ENCODE results near the gene ACO2.

DNA sequence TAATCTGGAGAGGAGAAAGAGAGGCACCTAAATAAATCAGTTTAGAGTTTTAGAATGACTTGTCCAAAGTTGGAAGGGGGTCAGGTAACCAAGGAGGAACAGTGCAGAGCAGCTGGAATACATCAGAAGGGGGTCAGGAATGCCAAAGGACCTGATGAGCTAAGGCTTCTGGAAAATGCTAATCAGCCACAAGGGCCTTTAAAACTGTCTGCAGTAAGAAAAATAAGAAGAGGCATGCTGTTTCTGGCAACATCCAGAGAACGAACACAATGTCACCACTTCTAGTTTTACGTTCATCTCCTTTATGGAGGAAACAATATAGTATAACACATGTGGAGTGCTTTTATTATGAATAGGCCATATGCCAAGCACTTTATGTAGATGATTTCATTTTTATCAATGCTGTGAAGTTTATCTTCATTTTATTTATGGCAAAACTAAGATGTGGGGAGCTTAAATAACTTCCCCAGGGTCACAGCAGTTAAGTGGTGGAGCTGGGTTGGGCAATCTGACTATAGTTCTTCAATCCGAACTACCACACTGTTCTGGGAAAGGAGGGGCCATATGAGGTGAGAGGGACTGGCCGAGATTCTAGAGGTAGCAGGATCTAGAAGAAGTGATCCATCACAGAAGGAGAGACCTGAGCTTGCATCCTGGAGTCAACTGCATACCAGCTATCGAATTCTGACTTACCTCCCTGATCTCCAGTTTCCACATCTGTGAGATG lies 22.6 kb downstream of the ACO2 start:
- TF ChIP-seq, protein P1, sequence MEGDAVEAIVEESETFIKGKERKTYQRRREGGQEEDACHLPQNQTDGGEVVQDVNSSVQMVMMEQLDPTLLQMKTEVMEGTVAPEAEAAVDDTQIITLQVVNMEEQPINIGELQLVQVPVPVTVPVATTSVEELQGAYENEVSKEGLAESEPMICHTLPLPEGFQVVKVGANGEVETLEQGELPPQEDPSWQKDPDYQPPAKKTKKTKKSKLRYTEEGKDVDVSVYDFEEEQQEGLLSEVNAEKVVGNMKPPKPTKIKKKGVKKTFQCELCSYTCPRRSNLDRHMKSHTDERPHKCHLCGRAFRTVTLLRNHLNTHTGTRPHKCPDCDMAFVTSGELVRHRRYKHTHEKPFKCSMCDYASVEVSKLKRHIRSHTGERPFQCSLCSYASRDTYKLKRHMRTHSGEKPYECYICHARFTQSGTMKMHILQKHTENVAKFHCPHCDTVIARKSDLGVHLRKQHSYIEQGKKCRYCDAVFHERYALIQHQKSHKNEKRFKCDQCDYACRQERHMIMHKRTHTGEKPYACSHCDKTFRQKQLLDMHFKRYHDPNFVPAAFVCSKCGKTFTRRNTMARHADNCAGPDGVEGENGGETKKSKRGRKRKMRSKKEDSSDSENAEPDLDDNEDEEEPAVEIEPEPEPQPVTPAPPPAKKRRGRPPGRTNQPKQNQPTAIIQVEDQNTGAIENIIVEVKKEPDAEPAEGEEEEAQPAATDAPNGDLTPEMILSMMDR (IDR thresholded peaks at IDR 0.05), result no peak
- TF ChIP-seq POLR2A (IDR thresholded peaks at IDR 0.05), result no peak

All from body of pancreas (tissue), 4 donors.